HEK293T (cell line): Measurements from ENCODE around the gene MEOX1.

Source experiments
- CTCF ChIA-PET: fragments of 350-600 bp; formaldehyde crosslinking; extraction: SDS; loops from one replicate; lab custom pipeline; 2021; ENCODE audit warnings: antibody characterized with exemption, inconsistent platforms; lab: Yijun Ruan, JAX
- POLR2A ChIA-PET: fragments of 350-600 bp; formaldehyde crosslinking; extraction: SDS; loops from one replicate; lab custom pipeline; 2020; ENCODE audit warnings: antibody characterized with exemption, inconsistent platforms; lab: Yijun Ruan, JAX
- DNase-seq: peaks from one replicate; pipeline ENCODE4 v3.0.0; 2012; ENCODE audit warnings: mixed read lengths; ENCODE audit errors: extremely low spot score
- ARNT ChIP-seq: fragments of 450-650 bp; IDR thresholded peaks from 2 replicates; pipeline ENCODE4 v1.6.1; 2017; ENCODE audit warnings: mild to moderate bottlenecking
- BHLHE40 ChIP-seq: fragments of 450-650 bp; IDR thresholded peaks from 2 replicates; pipeline ENCODE4 v1.6.1; 2016; ENCODE audit warnings: mild to moderate bottlenecking, moderate library complexity, borderline replicate concordance
- CTBP1 ChIP-seq: fragments of 450-650 bp; IDR thresholded peaks from 2 replicates; pipeline ENCODE4 v1.6.1; 2016; ENCODE audit warnings: borderline replicate concordance
- ELF4 ChIP-seq: fragments of 450-650 bp; IDR thresholded peaks from 2 replicates; pipeline ENCODE4 v1.6.1; 2017; ENCODE audit warnings: antibody characterized with exemption
- FOXA1 ChIP-seq: fragments of 450-650 bp; IDR thresholded peaks from 2 replicates; pipeline ENCODE4 v1.6.1; 2016; ENCODE audit warnings: mild to moderate bottlenecking
- FOXK2 ChIP-seq: fragments of 450-650 bp; IDR thresholded peaks from 2 replicates; pipeline ENCODE4 v1.6.1; 2016; ENCODE audit warnings: mild to moderate bottlenecking
- FOXM1 ChIP-seq: fragments of 450-650 bp; IDR thresholded peaks from 2 replicates; pipeline ENCODE4 v1.6.1; 2017; ENCODE audit warnings: mild to moderate bottlenecking, borderline replicate concordance
- HDGF ChIP-seq: fragments of 450-650 bp; IDR thresholded peaks from 2 replicates; pipeline ENCODE4 v1.6.1; 2017; ENCODE audit warnings: antibody characterized with exemption, borderline replicate concordance
- L3MBTL2 ChIP-seq: fragments of 450-650 bp; conservative IDR thresholded peaks from 2 replicates; pipeline ENCODE4 v1.6.1; 2016; ENCODE audit warnings: mild to moderate bottlenecking
- LEF1 ChIP-seq: fragments of 450-650 bp; IDR thresholded peaks from 2 replicates; pipeline ENCODE4 v1.6.1; 2017; ENCODE audit warnings: mild to moderate bottlenecking, borderline replicate concordance
- NFRKB ChIP-seq: fragments of 450-650 bp; IDR thresholded peaks from 2 replicates; pipeline ENCODE4 v1.6.1; 2016; ENCODE audit warnings: mild to moderate bottlenecking, moderate library complexity
- SP1 ChIP-seq: fragments of 450-650 bp; IDR thresholded peaks from 2 replicates; pipeline ENCODE4 v1.6.1; 2017
- SUZ12 ChIP-seq: fragments of 450-650 bp; IDR thresholded peaks from 2 replicates; pipeline ENCODE4 v1.6.1; 2016; ENCODE audit warnings: mild to moderate bottlenecking
- TARDBP ChIP-seq: fragments of 450-650 bp; IDR thresholded peaks from 2 replicates; pipeline ENCODE4 v1.6.1; 2016
- ZNF384 ChIP-seq: fragments of 450-650 bp; IDR thresholded peaks from 2 replicates; pipeline ENCODE4 v1.6.1; 2016
- TF ChIP-seq, protein P1 (sequence below): fragments of 450-650 bp; IDR thresholded peaks from 2 replicates; pipeline ENCODE4 v1.6.1; 2016

The MEOX1 gene

DNA sequence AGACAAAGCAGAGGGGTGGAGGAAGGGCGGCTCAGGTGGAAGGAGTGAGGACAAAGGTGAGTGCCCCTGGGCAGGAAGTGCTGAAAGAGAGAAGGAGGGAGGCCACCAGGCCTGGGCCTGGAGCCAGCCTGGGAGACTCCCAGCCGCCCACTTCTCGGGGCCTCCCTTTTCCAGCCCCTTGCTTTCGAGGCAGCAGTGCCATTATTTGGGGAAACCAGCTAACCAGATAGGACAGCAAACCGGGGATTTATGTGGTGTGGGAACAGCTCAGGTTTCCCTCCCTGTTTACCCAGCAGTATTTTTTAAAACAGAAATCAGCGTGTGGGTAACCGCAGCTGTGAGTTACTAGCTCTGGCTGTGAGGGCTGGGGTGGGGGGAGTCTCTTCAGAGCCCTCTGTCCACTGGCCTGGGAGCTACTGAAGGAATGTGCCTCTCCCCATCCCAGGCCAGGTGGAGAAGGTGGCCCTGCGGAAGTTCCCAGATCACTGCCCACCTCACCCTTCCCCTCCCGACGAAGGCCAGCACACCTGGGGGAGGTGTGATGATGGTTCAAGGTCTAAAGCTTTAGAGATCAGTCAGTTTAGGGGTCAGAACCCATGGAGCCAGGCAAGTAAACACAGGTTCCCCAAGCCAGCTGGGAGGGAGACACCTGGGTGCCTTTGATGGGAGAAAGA lies 8.4 kb upstream of the MEOX1 start:
- peak; percentile 31 for DNase-seq
- POLR2A ChIA-PET = interaction anchor here (1.3 kb wide), 1 partner anchor 302 kb away, joined by 5 read pairs; no protein-coding TSS in a partner anchor
- TF ChIP-seq, protein P1, sequence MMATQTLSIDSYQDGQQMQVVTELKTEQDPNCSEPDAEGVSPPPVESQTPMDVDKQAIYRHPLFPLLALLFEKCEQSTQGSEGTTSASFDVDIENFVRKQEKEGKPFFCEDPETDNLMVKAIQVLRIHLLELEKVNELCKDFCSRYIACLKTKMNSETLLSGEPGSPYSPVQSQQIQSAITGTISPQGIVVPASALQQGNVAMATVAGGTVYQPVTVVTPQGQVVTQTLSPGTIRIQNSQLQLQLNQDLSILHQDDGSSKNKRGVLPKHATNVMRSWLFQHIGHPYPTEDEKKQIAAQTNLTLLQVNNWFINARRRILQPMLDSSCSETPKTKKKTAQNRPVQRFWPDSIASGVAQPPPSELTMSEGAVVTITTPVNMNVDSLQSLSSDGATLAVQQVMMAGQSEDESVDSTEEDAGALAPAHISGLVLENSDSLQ = peak; percentile 84
- TF ChIP-seq SP1 (no peak), CTBP1 (peak; percentile 70; the same call in 1 of the 2 replicates)
- CTCF ChIA-PET = interaction anchor here (0.7 to 0.9 kb wide), 2 partner anchors 111 to 186 kb away, joined by 3 read pairs; partner anchors contain the start of gene DHX8

DNA sequence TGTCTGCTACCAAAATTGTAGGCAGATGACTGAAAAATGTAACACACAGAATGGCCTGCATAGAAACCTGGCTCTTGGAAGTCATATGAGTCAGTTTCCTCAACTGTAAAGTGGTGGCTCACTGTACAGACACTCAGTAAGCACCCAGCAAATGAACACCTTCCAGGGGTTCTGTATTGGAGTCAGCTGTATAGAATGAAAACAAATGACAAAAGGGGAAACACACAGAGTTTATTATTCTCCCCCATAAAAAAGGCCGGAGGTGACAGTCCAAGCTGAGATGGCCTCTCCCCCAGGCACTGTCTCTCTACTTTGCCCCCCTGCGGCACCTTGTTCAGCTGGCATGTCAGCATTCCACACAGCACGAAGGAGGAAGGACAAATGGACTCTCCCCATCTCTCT lies 6.2 kb upstream of the MEOX1 start:
- DNase-seq = no peak
- no peak for TF ChIP-seq FOXK2
- no peak for TF ChIP-seq FOXM1
- no peak for TF ChIP-seq HDGF
- no peak for TF ChIP-seq SP1
- TF ChIP-seq SUZ12 = no peak
- no peak for TF ChIP-seq LEF1
- no peak for TF ChIP-seq ZNF384
- no peak for TF ChIP-seq NFRKB
- no peak for TF ChIP-seq FOXA1
- no peak for TF ChIP-seq L3MBTL2
- no peak for TF ChIP-seq ELF4
- TF ChIP-seq, protein P1 = no peak
- ChIA-PET POLR2A (no interaction called here), CTCF (interaction anchor here (0.6 to 1.0 kb wide), 3 partner anchors 12 to 169 kb away, joined by 3 to 4 read pairs (median 3); no protein-coding TSS in a partner anchor)

DNA sequence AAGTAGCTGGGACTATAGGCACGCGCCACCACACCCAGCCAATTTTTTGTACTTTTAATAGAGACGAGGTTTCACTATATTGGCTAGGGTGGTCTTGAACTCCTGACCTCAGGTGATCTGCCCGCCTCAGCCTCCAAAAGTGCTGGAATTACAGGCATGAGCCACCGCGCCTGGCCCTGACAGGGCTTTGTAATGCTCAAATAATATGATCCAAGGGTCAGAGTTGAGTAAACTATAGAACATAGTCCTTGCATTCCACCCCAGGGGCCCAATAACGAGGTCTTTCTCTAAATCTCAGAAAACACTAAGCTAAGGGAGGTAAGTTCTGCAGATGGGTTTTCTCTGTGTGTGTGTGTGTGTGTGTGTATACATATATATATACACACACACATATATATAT lies 5.8 kb upstream of the MEOX1 start:
- TF ChIP-seq BHLHE40 (no peak), LEF1 (no peak), SP1 (no peak), ZNF384 (no peak)
- no peak for DNase-seq
- ChIA-PET CTCF (interaction anchor here (0.6 to 1.0 kb wide), 2 partner anchors 12 to 25 kb away, joined by 3 to 4 read pairs; no protein-coding TSS in a partner anchor), POLR2A (no interaction called here)

DNA sequence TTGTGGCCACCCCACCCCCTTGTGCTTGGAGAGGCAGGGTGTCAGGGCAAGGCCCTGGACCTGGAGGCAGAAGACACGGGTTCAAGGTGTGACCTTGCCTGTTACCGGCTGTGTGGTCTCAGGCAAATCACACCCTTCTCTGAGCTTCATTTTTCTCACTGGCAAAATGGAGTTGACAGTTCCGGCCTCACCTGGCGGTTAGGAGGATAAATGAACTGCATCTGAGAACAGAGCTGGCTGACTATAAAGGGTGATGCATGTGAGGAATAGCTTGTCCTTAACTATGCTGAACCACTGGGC lies 4.2 kb upstream of the MEOX1 start:
- POLR2A ChIA-PET = interaction anchor here (1.1 kb wide), 1 partner anchor 298 kb away, joined by 3 read pairs; no protein-coding TSS in a partner anchor
- CTCF ChIA-PET = interaction anchor here (0.6 to 1.2 kb wide), 3 partner anchors 31 to 92 kb away, joined by 3 read pairs; no protein-coding TSS in a partner anchor
- no peak for DNase-seq
- TF ChIP-seq SP1 (no peak), FOXM1 (no peak), ZNF384 (no peak), LEF1 (no peak)

DNA sequence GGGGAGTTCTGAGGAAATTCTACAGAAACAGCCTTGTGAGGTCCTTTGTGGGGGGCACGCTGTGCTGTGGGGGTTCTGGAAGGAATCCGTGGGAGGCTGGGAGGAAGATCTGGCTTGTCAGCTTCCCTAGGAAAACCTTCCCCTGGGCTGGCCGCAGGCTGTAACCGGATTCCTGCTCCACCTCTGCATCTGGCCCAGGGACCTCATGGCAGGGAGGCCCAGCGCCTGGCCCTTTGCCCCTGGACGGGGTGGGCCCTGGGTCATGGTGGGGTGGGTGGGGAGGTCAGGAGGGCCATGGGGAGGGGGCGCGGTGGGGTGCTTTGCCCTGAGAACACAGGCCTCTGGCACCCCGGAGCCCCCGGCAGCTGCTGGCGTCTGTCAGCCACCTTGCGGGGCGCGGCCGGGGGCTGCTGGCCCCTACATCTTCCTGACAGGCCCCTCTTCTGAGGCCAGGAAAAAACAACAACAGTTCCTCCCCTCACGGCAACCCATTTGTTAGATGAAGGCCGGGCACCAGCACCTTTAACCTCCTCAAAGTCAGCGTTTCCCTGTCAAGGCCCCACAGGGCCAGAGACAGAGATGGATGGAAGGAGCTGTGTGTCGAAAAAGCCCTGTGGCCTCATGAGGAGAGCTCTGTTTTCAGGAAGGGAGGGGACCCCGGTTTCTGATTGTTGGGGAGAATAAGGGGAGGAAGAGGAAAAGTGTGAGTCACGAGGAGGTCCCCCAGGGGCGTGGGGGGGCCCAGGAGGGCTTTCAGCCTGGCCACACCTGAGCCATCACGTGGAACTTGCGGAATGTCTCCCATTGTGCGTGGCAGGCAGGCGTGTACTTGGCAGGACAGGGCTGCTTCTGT lies 3.6 kb upstream of the MEOX1 start:
- CTCF ChIA-PET = interaction anchor here (0.6 to 1.2 kb wide), 3 partner anchors 31 to 92 kb away, joined by 3 read pairs; no protein-coding TSS in a partner anchor
- no peak for DNase-seq
- POLR2A ChIA-PET = interaction anchor here (1.1 kb wide), 2 partner anchors 86 to 298 kb away, joined by 3 read pairs; no protein-coding TSS in a partner anchor
- TF ChIP-seq HDGF (no peak), FOXA1 (no peak), FOXM1 (no peak), SUZ12 (no peak), SP1 (no peak), LEF1 (no peak), ZNF384 (no peak), CTBP1 (no peak), ARNT (no peak), L3MBTL2 (no peak), FOXK2 (no peak), NFRKB (no peak), ELF4 (no peak), TARDBP (no peak), BHLHE40 (no peak)
- TF ChIP-seq, protein P1 = no peak

DNA sequence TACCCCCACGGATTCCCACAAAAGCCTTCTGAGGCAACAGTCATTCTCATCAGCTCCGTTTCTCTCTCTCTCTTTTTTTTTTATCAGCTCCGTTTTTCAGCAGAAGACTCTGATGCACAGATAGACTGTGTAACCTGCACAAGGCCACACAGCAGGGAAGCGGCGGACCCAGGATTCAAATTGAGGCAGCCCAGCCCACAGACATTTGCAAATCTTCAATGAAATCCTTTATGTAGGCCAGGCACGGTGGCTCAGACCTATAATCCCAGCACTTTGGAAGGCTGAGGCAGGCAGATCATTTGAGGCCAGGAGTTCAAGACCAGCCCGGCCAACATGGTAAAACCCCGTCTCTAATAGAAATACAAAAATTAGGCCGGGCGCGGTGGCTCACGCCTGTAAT lies 2.4 kb upstream of the MEOX1 start:
- TF ChIP-seq TARDBP (no peak), ZNF384 (no peak), HDGF (no peak), FOXM1 (no peak), ELF4 (no peak), ARNT (no peak), NFRKB (no peak), BHLHE40 (no peak), CTBP1 (no peak), L3MBTL2 (no peak), FOXA1 (no peak), LEF1 (no peak)
- POLR2A ChIA-PET = no interaction called here
- CTCF ChIA-PET = no interaction called here

More for the DNA sequence above, 2.4 kb upstream of the MEOX1 start:
- no peak for DNase-seq
